NCI-H2196 (cell line): Measurements from ENCODE around the gene CHGA.

ENCODE experiments used
- DNase-seq: peaks from one replicate; lab custom pipeline; 2025; ENCODE audit not compliant: unreplicated experiment; lab: John Stamatoyannopoulos, UW

CHGA gene, protein sequence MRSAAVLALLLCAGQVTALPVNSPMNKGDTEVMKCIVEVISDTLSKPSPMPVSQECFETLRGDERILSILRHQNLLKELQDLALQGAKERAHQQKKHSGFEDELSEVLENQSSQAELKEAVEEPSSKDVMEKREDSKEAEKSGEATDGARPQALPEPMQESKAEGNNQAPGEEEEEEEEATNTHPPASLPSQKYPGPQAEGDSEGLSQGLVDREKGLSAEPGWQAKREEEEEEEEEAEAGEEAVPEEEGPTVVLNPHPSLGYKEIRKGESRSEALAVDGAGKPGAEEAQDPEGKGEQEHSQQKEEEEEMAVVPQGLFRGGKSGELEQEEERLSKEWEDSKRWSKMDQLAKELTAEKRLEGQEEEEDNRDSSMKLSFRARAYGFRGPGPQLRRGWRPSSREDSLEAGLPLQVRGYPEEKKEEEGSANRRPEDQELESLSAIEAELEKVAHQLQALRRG

DNA sequence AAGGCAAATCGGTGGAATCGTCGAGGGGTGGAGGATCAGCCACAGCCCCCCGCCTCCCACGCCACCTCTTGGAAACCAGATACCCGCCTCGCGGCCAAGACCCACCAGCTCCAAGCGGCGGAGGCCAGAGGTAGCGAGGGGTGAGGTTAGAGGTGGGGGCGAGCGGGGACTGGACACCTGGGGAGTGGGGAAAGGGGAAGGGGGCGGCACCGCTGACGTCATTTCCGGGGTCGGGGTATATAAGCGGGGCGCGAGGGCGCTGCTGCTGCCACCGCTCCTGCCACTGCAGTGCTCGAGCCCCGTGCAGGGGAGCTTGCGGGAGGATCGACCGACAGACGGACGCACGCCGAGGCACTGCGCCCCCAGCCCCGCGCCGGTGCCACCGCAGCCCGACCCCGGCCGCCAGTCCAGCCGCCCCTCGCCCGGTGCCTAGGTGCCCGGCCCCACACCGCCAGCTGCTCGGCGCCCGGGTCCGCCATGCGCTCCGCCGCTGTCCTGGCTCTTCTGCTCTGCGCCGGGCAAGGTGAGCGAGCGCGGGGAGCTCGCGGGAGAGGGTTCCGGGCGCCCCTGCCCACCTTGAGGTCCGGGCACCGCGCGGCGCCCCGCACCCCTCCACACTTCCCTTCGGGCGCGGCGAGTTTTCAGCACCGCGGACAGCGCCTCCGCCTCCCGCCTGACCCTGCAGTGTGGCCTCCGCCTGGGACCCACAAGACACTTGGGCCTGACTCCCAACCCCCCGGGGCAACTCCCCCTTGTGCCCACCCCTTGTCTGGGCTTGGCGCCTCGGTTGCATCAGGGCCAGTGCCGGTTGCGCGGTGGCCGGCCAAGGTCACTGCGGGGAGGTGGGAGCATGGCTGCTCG, at the start of gene CHGA:
Gene CHGA (plus strand): TSS at position 268 of the 861 bp plus-strand sequence. CDS start 210 bp downstream, at position 478.
- DNase-seq, result peak; percentile 48

DNA sequence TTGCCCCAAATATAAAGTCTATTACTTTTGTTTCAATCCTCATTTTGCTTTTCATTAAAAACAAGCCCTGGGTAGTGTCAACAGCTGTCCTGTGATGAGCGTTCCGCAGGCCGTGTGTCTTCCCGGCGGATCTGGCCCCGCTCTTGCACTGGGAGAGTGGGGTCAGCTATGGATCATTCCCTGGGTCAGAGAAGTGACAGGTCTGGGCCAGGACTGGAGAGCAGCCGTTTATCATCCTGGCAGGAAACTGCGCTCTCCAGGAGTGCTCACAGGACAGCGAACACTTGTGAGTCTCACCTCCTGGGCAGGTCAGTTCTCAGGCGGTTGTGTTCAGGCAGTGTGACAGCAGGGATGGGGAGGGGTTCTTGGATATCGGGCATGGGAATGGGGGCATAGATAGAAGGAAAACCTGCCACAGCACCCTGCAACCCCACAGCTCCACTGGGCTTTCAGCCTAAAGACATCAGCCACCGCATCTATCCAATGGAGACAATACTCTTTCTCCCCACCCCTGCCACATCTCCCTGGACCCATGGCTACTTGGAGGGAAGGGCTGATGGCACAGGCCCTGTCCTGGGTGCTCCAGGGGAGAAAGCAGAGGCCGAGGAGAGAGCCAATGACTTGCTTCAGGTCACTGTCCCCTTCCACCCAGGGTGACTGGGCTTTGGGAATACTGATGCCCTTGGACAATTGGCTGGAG, 47.8 kb upstream of the CHGA start:
- DNase-seq, result no peak

DNA sequence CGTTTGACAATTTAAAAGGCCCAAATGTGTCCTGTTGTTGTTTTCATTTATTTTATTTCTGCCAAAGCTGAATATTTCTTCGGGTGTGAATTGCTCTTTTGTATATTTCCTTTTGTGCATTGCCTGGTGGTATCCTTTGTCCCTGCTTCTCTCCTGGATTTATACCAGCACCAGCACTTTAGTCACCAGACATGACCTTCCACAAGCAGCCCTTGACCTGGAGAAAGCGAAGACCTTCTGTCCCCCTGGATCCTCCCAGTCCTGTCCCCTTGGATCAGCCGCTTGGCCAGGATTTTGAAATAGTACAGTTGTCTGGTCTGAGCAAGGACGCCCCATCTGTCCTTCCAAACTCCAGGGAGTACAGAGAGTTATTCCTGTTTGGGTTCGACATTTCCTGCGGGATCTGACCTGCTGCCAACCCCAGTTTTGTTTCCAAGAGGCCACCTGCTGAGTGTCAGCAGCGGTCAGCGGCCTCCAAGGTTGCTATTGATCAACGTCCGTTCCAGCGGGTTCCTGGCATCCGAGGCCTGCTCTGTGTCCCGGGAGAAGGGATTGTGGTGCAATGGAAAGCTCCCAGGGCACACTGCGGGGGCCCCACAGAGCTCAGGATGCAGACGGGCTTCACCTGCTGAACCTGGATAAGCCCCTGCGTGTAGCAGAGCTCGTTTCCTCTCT, 45.1 kb upstream of the CHGA start:
- DNase-seq, result no peak

DNA sequence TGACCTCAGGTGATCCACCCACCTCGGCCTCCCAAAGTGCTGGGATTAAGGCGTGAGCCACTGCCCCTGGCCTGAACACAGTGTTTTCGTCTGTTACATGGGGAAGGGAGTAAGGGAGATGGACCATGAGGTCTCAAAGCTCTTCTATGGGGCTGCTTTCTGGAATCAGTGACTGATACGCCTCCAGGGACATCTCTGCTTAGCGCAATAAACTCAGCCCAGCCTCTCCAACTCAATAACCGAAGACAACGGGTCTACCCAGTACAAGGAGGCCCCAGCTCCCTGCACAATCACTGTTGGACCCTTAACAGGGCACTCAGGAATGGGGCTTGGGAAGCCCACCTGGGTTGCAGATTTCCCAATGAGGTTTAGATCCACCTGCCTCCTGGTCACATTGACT, 42.6 kb upstream of the CHGA start:
- no peak for DNase-seq

DNA sequence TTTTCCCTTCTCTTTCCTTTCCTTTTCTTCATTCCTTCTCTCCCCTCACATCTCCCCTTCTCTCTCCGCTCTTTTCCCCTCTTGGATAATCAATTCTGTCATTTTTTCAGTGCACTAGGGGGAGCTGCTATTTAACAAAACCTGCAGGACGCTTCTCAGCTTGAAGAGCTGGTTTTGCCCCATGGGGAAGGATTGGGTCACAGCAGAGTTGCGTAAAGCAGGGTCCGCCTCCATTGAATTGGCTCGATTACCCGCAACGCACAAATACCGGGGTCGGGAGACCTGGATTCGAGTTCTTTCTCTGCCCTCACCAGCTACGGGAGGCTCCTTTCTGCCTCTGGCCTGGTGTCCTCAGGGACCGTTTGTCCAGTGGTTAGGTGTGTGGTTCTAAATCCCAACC, 42.1 kb upstream of the CHGA start:
- DNase-seq, result no peak

DNA sequence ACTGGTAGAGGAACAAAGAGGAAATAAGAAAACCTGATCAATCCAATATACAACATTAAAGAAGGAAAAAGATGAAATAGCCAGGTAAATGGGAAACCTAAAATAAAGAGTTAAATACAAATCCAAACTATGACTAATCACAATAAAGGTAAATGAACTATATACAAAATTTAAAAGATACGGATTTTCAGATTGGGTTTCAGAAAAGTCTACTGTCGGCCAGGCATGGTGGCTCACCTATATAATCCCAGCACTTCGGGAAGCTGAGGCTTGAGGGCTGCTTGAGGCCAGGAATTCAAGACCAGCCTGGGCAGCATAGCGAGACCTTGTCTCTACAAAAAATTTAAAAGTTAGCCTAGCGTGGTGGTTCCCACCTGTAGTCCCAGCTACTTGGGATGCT, 39.9 kb upstream of the CHGA start:
- DNase-seq, result no peak

DNA sequence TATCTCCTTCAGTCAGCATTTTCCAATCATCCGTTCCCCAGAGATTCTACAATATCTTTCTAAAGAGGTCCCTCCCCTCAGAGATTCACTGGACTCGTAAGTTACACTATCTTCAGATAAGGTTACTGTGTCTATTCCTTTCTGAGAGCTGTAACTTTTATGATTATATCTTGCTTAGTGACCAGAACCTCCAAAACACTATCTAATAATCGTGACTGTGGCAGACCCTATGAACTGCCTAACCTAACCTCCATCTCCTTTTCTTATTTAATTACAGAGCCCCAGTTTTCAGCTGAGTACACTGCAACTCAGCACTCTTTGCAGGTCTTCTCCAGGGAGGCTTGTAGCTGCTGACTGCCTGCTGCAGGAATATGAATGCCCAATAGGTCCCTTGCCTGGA, 38.5 kb upstream of the CHGA start:
- DNase-seq, result no peak

DNA sequence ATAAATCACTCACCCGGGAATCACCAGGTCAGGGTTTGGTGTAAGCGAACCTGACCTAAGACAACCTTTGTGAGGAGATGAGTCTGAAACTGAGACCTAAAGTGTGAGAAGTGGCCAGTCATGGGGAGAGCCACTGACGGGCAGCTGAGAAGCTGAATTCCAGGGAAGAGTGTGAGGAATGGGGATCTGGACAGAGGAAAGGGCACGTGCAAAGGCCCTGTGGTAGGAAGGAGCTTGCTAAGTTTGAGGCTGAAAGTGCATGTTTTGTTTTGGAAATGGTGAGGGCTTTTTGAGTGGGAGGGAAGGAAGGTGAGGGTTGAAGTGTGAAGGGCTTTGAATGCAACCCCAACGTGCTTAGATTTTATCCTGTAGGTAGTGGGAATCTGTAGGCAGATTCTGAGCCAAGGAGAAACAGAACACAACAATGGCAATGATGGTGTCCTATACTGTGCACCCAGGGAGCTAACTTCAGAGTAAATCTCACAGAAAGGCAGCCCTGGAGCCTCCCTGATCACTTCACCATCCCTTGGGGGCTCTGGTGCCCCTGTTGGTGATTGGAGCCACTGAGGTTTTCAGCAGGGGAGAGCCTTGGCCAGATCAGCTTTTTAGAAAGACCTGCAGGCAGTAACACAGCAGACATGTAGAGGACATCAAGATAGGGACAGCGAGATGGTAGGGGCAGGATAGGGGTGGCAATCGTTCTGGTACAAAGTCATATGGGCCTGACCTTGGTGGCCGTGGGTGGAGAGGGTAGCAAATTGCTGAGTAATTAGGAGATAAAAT, 37.5 kb upstream of the CHGA start:
- DNase-seq, result no peak

DNA sequence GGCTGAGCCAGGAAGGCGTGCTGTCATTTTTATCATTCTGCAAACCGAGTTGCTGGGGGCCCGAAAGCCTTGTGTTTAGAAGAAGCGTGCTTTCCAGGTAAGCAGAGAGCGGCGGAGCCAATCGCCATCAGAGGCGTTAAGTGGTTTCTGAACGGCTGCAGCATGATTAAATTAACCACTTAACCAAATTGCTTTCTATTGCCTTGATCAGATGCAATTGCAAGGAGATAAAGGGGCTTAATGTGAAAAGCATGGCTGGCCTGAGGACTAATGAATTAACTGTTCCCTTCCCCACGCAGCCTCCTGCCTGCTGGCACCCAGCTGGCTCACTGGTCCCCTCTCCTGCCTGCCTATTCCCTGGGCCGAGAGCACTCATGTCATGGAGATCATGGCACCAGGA, 36.6 kb upstream of the CHGA start:
- DNase-seq, result no peak

DNA sequence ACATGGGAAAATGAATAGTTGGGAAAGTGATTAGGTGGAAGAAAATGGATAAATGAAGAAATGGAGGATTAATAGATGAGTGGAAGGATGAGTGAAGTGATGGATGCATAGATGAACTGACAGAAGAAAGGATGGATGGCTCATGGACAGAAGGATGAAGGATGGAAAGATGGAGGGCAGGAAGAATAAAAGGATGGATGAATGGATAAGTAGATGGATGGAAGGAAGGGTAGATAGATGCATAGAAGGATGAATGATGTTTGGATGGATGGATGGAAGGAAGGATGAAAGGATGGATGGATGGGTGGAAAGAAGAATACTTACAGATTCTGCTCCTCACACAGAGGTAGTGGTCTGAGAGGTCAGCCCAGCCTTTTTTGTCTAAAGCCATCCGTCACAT, 35.8 kb upstream of the CHGA start:
- DNase-seq, result no peak

DNA sequence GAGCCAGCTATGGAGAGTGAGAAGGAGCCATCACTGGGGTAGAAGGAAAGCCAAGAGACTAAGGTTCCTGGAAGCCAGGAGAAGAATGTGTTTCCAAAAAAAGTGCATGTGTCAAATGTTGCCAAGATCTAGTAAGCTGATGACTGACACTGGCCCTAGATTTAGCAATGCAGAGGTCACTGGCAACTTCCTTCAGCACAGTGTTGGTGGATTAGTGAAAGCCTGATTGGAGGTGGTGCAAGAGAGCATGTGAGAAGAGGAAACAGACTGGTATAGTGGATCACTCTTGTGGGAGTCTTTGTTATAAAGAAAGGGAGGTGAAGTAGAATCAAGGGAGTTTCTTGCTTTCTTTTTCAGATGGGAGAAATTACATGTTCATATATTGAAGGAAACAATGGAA, 34.1 kb upstream of the CHGA start:
- no peak for DNase-seq

DNA sequence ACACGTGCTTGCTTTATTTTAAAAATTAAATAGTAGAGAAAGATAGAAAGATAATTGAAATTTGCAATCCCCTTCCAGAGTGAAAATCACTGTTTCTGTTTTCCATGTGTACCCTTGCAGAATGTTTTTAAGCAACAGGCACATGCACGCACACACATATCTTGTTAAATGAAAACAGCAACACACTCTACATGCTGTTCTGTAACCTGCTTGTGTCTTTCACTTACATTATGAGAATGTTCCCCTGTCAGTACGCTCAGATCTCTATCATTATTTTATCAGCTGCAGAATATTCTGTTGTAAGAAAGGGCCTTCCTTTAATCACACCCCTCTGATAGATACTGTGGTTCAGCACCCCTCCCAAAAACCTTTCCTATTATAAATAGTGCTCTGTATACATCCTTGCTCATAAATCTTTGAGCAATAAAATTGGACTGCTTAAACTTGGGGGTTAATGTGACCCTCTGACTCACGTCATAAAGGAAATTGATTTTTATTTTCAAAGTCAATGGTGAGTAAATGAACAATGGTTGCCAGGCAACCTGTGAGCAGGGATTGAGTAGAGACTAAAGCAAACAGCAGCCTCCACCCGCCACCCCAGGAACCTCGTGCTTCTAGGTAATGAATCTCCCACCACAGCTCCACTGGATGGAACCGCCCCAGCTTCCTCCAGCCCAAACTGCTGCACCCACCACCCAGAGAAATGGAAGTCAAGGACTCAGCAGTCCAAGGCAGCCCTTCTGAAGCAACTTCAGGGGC, 31.9 kb upstream of the CHGA start:
- DNase-seq, result no peak

DNA sequence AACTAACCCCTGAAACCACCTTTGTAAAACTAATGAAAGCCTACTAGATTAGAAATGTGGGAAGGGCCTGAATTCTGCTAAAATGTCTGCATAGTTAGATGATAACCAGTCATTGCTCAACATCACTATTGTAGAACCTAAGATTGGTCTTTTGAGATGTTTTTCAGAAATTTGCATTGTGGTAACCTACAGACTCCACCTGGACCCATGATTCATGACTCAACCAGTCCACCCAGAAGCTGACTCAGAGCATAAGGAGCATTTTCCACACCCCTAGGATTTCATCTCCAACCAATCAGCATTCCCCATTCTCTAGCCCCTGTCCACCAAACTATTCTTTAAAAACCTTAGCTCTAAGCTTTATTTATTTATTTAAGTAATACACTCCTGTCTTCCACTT, 30.4 kb upstream of the CHGA start:
- DNase-seq, result no peak

DNA sequence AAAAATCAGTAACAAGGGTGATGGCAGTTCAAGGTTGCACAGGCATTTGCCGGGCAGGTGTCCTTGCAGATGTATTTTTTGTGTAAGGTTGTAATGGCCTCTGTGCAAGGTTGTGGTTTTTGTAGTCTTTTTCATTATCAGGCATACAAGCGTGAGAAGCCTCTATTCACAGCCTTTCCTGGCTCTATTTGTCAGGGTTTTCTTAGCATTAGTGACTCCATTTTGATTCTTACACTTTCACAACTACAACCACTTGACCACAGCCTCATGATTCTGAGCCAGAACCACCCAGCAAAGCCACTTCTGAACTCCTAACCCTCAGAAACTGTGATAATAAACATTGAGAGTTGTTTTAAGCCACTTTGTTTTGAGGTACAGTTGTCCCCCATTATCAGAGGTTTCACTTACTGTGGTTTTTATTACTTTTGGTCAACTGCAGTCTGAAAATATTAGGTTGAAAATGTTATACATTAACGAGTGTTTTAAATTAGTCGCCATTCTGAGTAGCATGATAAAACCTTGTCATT, 27.5 kb upstream of the CHGA start:
- DNase-seq, result no peak

DNA sequence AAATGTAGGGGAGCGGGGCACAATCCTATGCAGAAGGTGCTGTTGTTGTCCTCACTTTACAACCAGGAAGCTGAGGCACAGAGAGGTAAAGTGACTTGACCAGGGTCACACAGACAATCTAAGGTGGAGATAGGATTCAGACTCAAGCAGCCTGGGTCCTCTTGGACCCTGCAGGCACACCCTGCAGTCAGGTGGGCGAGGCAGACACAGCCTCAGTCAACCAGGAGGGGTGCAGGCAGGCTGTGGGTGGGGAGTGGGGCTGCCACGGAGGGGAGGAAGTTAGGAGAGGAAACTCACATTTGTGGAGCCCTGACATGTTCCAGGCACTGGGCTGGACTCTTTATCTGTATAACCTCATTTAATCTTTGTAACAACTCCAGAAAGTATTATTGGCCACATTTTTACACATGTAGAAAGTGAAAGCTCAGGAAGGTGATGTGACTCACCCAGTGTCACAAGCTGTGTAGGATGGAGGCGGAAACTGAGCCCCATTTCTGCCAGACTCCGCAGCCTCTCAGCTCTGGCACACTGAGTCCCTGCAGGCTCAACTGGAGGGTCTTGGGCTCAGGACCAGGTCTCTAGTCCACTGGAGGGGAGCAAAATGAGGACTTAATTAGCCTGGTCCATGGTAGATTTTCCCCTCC, 24.9 kb upstream of the CHGA start:
- no peak for DNase-seq

DNA sequence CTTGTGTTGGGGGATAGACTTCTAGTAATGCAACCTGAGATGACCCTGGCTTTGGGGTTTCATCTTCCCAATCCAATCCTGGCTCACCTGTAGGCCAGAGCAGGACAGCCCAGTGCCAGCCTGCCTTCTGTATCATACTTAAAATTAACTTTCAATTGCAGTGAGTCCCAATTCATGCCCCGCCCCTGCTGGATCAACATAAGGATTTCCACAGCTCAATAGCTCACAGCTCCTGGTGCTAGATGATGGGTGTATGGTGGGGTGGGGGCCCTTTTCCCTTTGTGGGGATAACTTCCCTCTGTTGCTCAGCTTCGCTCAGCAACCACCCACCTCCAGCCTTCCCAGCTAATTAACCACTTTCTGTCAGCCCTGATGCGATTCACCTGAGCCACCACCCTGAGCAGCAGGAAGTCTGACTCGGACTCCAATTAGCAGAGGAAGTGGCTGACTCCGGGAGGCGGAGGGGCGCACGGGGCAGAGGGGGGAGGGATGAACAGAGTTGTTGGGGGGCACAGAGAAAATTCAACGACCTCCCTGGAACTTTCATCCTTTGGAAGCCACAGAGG, 24.3 kb upstream of the CHGA start:
- DNase-seq, result no peak

DNA sequence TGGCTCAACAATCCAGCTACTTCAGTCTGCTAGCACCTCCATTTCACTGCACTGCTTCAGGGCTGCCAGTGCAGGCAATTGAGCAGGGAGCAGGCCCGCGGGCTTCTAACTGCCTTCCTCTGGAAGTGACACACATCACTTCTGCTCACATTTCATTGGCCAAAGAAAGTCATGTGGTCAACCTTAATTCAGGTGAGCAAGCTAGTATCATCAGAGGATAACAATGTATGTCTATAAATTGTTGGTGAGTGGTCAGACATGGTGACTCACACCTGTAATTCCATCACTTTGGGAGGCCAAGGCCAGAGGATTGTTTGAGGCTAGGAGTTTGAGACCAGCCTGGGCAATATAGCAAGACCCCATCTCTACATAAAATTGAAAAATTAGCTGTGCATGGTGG, 22.3 kb upstream of the CHGA start:
- no peak for DNase-seq

DNA sequence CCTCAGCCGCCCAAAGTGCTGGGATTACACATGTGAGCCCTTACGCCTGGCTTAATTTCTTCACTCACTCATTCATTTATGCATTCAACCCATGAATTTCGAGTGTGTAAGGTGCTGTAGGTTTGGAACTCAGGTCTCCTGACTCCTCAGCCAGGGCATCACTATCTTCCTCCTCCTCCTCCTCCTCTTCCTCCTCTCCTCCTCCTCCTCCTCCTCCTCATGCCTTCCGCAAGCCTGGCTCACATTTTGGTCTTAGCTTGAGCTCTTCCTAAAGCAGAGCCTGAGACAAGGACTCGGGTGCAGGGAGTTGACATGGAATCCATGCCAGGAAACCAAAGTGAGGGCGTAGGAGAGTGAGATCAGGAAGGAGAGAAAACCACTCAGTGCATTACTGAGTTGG, 20.8 kb upstream of the CHGA start:
- DNase-seq, result no peak
